HEK293 (cell line): Measurements from ENCODE around the gene TYW1B.
"Not testable (repeated sequence)": the region's sequence is repeated elsewhere in the genome, so short reads cannot be mapped to it uniquely, and the experiment has no call there.

ENCODE experiments used
- ATF2 ChIP-seq: fragments of 450-650 bp; formaldehyde crosslinking; IDR thresholded peaks from 2 replicates; pipeline ENCODE4 v1.5.1; 2016; ENCODE audit warnings: missing biosample characterization, missing genetic modification characterization, low read depth
- CTCF ChIP-seq: fragments of 450-650 bp; formaldehyde crosslinking; IDR thresholded peaks from 2 replicates; pipeline ENCODE4 v1.5.1; 2016; ENCODE audit warnings: missing biosample characterization, missing genetic modification characterization
- MYNN ChIP-seq: fragments of 450-650 bp; formaldehyde crosslinking; IDR thresholded peaks from 2 replicates; pipeline ENCODE4 v1.5.1; 2016; ENCODE audit warnings: missing biosample characterization, missing genetic modification characterization, borderline replicate concordance
- REST ChIP-seq: fragments of 450-650 bp; formaldehyde crosslinking; IDR thresholded peaks from 2 replicates; pipeline ENCODE4 v1.5.1; 2016; ENCODE audit warnings: missing biosample characterization, missing genetic modification characterization
- TCF7L2 ChIP-seq: IDR thresholded peaks from 2 replicates; pipeline ENCODE4 v1.6.1; 2011; ENCODE audit warnings: low read depth, mild to moderate bottlenecking, inconsistent platforms, low read length, moderate library complexity, borderline replicate concordance
- ZFP69B ChIP-seq: fragments of 450-650 bp; formaldehyde crosslinking; IDR thresholded peaks from 2 replicates; pipeline ENCODE4 v1.5.1; 2016; ENCODE audit warnings: missing biosample characterization, missing genetic modification characterization
- ZNF302 ChIP-seq: fragments of 450-650 bp; formaldehyde crosslinking; IDR thresholded peaks from 2 replicates; pipeline ENCODE4 v1.5.1; 2016; ENCODE audit warnings: missing biosample characterization, missing genetic modification characterization, low read depth
- ZNF398 ChIP-seq: fragments of 450-650 bp; formaldehyde crosslinking; IDR thresholded peaks from 2 replicates; pipeline ENCODE4 v1.5.1; 2017; ENCODE audit warnings: missing biosample characterization, missing genetic modification characterization
- ZNF585B ChIP-seq: fragments of 450-650 bp; formaldehyde crosslinking; IDR thresholded peaks from 2 replicates; pipeline ENCODE4 v1.5.1; 2016; ENCODE audit warnings: missing biosample characterization, missing genetic modification characterization
- ZNF639 ChIP-seq: fragments of 450-650 bp; formaldehyde crosslinking; IDR thresholded peaks from 2 replicates; pipeline ENCODE4 v1.5.1; 2016; ENCODE audit warnings: missing biosample characterization, missing genetic modification characterization
- ZNF660 ChIP-seq: fragments of 450-650 bp; IDR thresholded peaks from 2 replicates; pipeline ENCODE4 v1.5.1; 2018; ENCODE audit warnings: missing biosample characterization, mild to moderate bottlenecking, missing genetic modification characterization
- ZNF785 ChIP-seq: fragments of 450-650 bp; formaldehyde crosslinking; IDR thresholded peaks from 2 replicates; pipeline ENCODE4 v1.5.1; 2016; ENCODE audit warnings: missing biosample characterization, missing genetic modification characterization
- ZNF830 ChIP-seq: fragments of 450-650 bp; IDR thresholded peaks from 2 replicates; pipeline ENCODE4 v1.5.0; 2018; ENCODE audit warnings: missing biosample characterization, missing genetic modification characterization, low read depth, mild to moderate bottlenecking, moderate library complexity
- ZSCAN5A ChIP-seq: fragments of 450-650 bp; formaldehyde crosslinking; IDR thresholded peaks from 2 replicates; pipeline ENCODE4 v1.5.1; 2016; ENCODE audit warnings: missing biosample characterization, missing genetic modification characterization

- not testable (repeated sequence) for TF ChIP-seq ZNF302 (tag by site-specific recombination); TCF7L2; CTCF (tag by site-specific recombination); ZNF585B; ZNF830 (tag by site-specific recombination); ZNF639 (tag by site-specific recombination); REST (tag by site-specific recombination); ZFP69B (tag by site-specific recombination); ZNF785 (tag by site-specific recombination); ZNF398 (tag by site-specific recombination); ATF2 (tag by site-specific recombination); ZSCAN5A (tag by site-specific recombination); ZNF660 (tag by site-specific recombination); MYNN (tag by site-specific recombination)
Measured at GRCh38 chr7:72780289-72780894, 47.6 kb downstream of the TYW1B start.
